Stimulated activated CD4-positive, alpha-beta T cell treated with anti-CD3 and anti-CD28 coated beads, Interleukin-2, amount 100 ng/mL, for 4 hours (primary cell): ENCODE data around the gene PTPRD.

Source experiments
- DNase-seq: peaks from one replicate; pipeline ENCODE4 v3.0.0-alpha.2; 2020; ENCODE audit warnings: low read depth

Gene PTPRD

GRCh38 chr9:8823131-8823895, 1789.5 kb downstream of the PTPRD start:
- no peak for DNase-seq

GRCh38 chr9:8822667-8823025, 1790.2 kb downstream of the PTPRD start:
- DNase-seq, result no peak

- DNase-seq, result no peak
These were observed 1790.7 kb downstream of the PTPRD start for GRCh38 chr9:8821910-8822666.

DNA sequence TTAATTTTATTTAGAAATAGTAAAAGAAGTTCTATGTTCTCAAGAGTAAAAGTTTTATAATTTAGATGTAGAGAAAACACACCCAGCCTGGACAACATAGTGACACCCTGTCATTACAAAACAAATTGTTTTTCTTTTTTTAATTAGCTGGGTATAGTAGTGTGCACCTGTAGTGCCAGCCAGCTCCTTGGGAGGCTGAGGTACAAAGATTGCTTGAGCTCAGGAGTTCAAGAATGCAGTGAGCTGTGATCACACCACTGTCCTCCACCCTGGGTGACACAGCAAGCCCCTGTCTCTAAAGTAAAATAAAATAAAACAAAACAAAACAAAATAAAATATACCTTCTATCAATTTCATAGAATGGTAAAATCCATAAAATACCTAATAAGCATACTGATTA, 1795.5 kb downstream of the PTPRD start:
- DNase-seq, result no peak

GRCh38 chr9:8816361-8816760, 1796.4 kb downstream of the PTPRD start:
- DNase-seq, result no peak

GRCh38 chr9:8815931-8816330, 1796.9 kb downstream of the PTPRD start:
- no peak for DNase-seq

- DNase-seq, result no peak
These were observed 1797.6 kb downstream of the PTPRD start for GRCh38 chr9:8815219-8815618.

GRCh38 chr9:8812888-8813287, 1799.9 kb downstream of the PTPRD start:
- no peak for DNase-seq

DNA sequence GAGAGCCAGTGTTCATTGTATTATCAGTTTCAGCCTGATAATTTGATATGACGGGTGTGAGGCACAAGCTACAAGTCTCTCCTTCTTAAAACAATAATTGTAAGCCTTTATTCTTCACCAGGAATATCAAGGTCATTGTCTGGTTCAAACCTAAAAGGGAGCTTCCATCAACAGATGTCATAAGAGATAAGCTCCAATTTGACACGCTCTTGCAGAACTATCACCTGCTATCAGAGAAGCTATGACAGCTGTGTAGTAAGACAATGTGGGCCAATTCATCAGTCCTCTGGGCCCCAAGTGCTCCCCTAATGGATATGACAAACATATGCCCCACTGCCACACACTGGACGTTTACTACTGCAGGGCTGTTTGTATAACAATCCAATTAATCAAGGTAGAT, 1803.1 kb downstream of the PTPRD start:
- DNase-seq, result no peak

- DNase-seq, result no peak
These were observed 1806.7 kb downstream of the PTPRD start for GRCh38 chr9:8806150-8806549.

GRCh38 chr9:8804613-8805012, 1808.2 kb downstream of the PTPRD start:
- no peak for DNase-seq

DNA sequence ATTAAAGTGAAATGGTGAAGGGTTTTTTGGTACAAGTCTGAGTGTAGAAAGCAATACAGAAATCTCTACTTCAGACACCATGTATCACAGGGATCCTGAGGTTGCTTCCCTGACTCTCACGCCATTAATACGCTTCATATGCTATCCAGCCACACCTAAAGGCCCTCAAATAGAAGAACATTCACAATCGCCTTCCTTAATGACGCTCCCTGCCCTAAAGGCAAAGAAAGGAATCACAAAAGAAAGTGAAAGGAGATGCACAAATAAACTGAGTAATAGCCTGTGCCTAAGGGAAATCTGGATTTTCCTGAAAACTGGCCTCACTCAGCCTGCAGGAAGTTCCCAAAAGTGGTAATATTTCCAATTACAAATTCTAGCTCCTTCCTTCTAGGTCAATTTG, 1810.6 kb downstream of the PTPRD start:
- DNase-seq, result no peak

DNA sequence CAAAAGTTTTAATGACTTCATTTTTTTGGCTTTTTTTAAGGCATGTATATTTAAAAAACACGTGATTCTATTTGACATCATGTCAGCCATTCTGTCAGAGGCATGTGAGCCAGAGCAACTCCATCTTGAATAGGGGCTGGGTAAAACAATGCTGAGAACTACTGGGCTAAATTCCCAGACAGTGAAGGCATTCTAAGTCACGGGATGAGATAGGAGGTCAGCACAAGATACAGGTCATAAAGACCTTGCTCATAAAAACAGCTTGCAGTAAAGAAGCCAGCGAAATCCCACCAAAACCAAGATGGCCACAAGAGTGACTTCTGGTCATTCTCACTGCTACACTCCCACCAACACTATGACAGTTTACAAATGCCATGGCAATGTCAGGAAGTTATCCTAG, 1812.6 kb downstream of the PTPRD start:
- DNase-seq, result no peak

DNA sequence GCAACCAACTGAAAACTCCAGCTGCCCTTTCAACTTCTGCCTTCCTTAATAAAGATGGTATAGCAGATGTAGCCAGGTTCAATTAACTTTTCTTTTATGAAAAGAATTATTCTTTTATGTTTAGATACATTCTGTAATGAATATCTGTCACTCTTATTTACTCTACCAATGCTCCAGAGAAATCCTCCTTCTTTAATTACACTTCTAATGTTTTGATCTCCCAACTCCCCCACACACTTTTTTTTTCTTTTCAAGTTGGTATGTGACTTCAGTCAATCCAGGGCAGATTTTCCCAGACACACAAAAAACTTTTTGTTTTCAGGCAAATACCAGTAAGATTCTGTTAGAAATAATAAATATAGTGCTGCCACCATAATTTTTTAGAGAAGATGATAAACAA, 1813.2 kb downstream of the PTPRD start:
- DNase-seq, result no peak

GRCh38 chr9:8799206-8799605, 1813.6 kb downstream of the PTPRD start:
- no peak for DNase-seq

DNA sequence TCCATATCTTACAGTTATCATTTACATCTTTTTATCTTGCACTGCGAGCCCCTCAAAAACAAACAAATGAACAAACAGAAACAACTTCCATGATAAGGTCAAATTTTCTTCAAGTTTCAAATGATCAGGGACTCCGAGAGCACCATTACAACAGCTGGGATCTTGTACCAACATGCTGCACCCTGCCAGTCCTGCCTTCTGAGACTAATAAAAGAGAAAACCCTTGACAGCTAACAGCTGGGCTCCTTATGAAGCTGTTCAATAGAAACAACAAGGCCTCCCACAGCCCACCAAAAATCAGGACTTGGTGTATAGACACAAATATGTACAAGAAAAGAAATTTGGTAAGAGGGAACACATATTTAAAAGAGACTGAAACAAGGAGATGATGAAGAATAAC, 1828.0 kb downstream of the PTPRD start:
- DNase-seq, result no peak

DNA sequence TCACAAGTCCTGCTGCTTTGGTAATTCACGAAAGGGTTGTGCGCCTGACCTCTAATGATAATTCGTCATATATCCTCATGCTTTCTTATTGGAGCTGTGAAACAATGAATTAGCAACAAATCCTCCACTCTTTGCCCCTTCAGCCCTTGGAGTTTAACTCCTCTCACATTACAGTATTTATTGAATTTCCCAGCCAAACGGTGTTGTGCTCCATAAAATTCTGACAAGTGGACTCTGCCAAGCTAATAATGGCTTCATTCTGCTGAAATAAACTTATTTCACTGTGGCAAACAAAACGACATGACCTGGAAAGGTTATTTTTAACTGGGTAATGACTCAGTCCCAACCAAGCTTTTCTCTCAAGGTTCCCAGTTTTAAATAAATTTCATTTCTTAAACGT, 1828.9 kb downstream of the PTPRD start:
- DNase-seq, result no peak

- no peak for DNase-seq
These were observed 1830.6 kb downstream of the PTPRD start for GRCh38 chr9:8782237-8782636.

GRCh38 chr9:8781458-8781857, 1831.3 kb downstream of the PTPRD start:
- DNase-seq, result no peak

DNA sequence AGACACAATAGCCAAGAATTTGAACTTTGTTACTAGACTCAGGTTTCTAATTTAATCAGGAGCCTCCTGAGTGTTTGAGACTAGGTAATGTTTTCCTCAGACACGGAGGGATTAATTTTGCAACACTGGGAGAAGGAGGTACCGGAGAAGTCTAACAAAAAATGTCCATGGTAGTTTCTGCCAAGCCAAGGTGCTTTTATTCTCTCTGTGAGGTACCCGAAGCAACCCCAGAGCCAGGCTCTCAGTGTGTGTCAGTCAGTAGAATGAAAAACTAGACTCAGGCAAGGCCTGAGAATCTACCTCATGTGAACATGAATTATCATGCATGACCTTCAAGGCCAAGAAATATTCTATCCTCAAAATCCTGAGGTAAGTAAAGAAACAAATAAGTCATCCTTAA, 1832.4 kb downstream of the PTPRD start:
- no peak for DNase-seq

DNA sequence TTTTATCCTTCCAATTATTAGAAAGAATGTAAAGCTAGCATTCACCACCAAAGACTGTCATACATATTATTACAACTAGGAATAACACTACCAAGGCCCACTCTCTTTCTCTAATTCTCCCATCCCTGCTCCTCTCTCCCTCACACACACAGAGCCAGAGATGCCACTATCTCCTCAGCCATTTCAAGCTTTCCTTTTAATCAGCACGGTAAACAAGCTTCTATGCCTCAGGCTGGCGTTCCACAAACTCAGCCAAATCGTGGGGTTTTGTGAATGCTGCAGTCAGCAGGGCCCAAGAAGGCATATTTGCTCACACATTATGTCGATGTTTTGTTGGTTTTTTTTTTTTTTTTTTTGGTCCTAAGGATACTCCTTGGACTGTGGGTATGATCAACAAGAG, 1833.3 kb downstream of the PTPRD start:
- no peak for DNase-seq

GRCh38 chr9:8778356-8778755, 1834.4 kb downstream of the PTPRD start:
- DNase-seq, result no peak

DNA sequence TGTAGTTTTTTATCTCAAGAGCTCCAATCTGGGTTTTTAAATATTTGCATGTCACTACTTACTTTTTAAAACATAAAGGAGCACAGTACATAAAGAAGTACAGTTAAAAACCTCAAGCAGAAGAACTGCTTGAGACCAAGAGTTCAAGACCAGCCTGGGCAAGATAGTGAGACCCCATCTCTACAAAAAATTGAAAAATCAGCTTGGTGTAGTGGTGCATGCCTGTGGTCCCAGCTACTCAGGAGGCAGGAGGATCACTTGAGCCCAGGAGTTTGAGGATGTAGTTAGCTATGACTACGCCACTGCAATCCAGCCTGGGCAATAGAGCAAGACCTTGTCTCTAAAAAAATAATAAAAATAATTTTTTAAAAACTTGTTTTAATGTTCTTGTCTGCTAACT, 1840.5 kb downstream of the PTPRD start:
- DNase-seq, result no peak

DNA sequence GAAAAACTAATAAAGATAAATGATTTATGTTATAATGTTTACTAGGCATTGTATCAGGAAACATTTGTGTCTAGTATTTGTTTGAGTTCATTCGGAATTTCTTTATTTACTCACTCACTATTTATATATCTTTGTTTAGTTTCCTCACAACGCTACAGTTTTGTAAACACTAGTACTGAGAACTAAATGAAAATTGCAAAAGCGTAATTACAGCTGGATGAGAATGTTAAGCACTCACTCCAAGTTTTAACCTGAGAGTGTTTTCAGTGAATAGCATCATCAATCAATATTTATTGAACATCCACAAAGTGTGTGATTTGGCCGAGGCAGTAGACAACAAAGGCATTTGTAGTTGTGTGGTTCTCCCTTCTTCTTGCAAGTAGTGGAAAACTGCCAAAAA, 1843.6 kb downstream of the PTPRD start:
- no peak for DNase-seq
